Measurements from ENCODE around the gene MS4A15.

- TF ChIP-seq CTCF (IDR thresholded peaks at IDR 0.05) (no peak), ZFX (IDR thresholded peaks at IDR 0.05; ENCODE audit: borderline replicate concordance) (no peak)
Observed at GRCh38 chr11:60753309-60753708, 3.4 kb upstream of the MS4A15 start.

Measured in 22Rv1 (cell line).